Ectodermal cell (in vitro differentiated cells): ENCODE data around the gene ASTL.
"Not testable (repeated sequence)": the region's sequence is repeated elsewhere in the genome, so short reads cannot be mapped to it uniquely, and the experiment has no call there.

Experiments
- H3K27ac ChIP-seq: 2 replicates; pipeline ENCODE4 v1.7.0; 2013; ENCODE audit warnings: mild to moderate bottlenecking, low read depth, low read length; ENCODE audit not compliant: insufficient read depth, poor library complexity, severe bottlenecking
- H3K27me3 ChIP-seq: 2 replicates; pipeline ENCODE4 v1.7.0; 2013; ENCODE audit warnings: mild to moderate bottlenecking, low read length; ENCODE audit not compliant: insufficient read depth, control insufficient read depth, poor library complexity, severe bottlenecking
- H3K36me3 ChIP-seq: one replicate; pipeline ENCODE4 v1.7.0; 2013; ENCODE audit warnings: low read length; ENCODE audit not compliant: control insufficient read depth, insufficient read depth
- H3K4me1 ChIP-seq: one replicate; pipeline ENCODE4 v1.7.0; 2013; ENCODE audit warnings: low read length; ENCODE audit not compliant: control insufficient read depth, insufficient read depth
- H3K4me3 ChIP-seq: 2 replicates; pipeline ENCODE4 v1.7.0; 2013; ENCODE audit warnings: low read depth, low read length, control low read depth; ENCODE audit not compliant: insufficient read depth
- H3K9me3 ChIP-seq: 2 replicates; pipeline ENCODE4 v1.7.0; 2013; ENCODE audit warnings: mild to moderate bottlenecking, low read length, moderate library complexity; ENCODE audit not compliant: control insufficient read depth
- WGBS, 2 experiments: methylation state at CpG; one replicate each; pipeline ENCODE4 v1.1.7; 2013; ENCODE audit warnings: missing lambda C conversion rate in 2 of 2; 5-methylcytosine and 5-hydroxymethylcytosine counted together

Gene ASTL

DNA sequence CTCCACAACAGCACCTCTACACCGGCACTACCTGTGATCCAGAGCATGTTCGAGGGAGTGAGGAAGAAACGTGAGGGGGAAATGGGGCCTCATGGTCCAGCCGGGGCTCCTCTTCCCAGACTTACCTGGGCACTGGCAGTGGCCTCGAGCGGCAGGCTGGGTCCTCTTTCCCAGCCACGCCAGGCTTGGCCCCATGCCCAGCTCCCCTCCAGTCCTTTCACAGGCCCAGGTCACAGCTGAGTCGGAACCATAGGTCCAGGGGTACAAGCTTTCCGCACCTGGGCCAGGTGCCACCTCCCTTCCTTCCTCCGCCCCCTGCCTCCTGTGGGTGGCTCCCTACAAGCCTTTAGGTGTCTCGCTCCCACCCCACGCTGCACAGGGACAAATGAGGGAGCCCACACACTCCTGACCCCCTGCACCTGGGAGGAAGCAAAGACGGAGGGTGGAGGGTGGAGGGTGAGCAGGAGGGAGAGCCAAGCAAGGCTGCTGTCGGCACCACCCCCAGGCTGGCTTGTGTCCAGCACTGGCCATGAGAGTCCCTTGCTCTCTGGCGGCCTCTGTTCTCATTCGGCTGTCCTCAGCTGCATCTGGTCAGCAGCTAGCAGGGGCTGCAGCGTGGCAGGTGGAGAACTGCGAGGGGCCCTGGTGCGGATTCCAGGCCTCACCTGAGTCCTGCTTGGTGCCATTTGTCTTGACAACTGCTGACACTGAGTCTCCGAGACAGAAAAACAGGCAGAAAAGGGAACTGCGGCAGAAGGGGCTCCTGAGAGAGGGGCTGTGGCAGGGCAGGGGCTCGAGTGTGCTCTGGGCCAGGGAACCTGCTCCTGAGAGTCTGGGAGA is 48.7 kb downstream of the ASTL start:
- 87 to 88% methylated on average over 22 of the region's 22 CpGs for WGBS, 2 experiments
- Histone ChIP-seq H3K36me3 (no peaks in the 10 kb centered on the region), H3K4me1 (no peaks in the 10 kb centered on the region), H3K27ac (no peak overlapping the region), H3K9me3 (no peaks in the 10 kb centered on the region), H3K4me3 (no peak overlapping the region), H3K27me3 (no peaks in the 10 kb centered on the region)

DNA sequence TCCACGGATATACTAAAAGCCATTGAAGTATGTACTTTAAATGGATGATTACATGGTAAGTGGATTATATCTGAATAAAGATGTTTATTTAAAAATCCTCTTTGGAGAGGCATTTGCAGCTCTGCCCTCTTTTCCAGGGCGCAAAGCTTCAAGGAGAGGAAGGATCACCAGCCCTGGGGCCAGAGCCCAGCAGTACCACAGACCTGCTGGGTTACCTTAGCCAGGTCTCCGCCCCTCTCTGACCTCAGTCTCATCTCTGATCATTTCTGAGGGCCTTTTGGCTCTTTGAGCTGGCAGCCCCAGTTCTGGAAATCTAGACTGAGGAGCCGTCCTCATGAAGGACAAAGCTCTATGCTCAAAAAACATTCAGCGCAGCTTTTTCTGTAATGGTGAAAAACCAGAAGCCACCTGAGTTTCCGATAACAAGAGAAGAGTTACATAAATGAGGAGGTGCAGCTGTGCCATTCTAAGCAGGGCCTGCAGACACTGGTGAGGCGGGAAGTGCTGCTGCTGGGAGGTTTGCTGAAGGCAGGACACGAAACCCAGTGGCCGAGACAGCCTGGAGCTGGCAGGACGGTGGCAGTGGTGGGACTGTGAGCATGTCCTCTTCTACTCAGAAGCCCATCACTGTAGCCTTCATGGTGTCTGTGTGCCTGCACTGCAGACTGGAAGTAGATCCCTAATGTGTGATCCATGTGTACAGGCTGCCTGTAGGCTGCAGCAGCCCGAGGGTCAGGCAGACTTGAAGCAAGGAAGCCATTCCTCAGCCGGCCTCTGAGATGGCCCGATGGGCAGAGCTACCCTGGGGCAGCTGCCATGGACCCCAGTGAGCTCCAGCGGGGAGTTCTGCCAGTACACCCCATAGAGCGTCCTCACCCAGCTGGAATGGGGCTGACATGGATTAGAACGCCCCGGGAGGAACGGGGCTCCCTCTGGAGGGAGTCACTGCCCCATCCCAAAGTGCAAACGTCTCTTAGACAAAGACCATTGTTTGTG is 49.7 kb downstream of the ASTL start:
- 87 to 89% methylated on average over 19 of the region's 19 CpGs for WGBS, 2 experiments
- Histone ChIP-seq H3K4me1 (no peaks in the 10 kb centered on the region), H3K27me3 (no peaks in the 10 kb centered on the region), H3K36me3 (no peaks in the 10 kb centered on the region), H3K27ac (no peak overlapping the region), H3K4me3 (no peak overlapping the region), H3K9me3 (no peaks in the 10 kb centered on the region)

DNA sequence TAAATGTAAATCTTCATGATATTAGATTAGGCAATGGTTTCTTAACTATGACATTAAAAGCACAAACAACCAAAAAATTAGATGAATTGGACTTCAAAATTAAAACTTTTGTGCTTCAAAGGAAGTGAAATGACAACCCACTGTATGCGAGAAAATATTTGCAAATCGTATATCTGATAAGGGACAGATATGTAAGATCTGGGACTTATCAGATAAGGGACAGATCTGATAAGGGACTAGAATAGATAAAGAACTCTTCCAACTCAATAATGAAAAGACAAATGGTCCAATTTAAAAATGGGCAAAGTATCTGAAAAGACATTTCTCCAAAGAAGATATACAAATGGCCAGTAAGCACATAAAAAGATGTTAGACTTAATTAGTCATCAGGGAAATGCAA is 51.2 kb downstream of the ASTL start:
- H3K9me3 ChIP-seq: no peaks in the 10 kb centered on the region
- no peaks in the 10 kb centered on the region for H3K36me3 ChIP-seq
- H3K4me3 ChIP-seq: no peak overlapping the region
- no peaks in the 10 kb centered on the region for H3K27me3 ChIP-seq
- H3K27ac ChIP-seq: no peak overlapping the region
- 91 to 93% methylated on average over 2 of the region's 2 CpGs for WGBS, 2 experiments
- no peaks in the 10 kb centered on the region for H3K4me1 ChIP-seq

DNA sequence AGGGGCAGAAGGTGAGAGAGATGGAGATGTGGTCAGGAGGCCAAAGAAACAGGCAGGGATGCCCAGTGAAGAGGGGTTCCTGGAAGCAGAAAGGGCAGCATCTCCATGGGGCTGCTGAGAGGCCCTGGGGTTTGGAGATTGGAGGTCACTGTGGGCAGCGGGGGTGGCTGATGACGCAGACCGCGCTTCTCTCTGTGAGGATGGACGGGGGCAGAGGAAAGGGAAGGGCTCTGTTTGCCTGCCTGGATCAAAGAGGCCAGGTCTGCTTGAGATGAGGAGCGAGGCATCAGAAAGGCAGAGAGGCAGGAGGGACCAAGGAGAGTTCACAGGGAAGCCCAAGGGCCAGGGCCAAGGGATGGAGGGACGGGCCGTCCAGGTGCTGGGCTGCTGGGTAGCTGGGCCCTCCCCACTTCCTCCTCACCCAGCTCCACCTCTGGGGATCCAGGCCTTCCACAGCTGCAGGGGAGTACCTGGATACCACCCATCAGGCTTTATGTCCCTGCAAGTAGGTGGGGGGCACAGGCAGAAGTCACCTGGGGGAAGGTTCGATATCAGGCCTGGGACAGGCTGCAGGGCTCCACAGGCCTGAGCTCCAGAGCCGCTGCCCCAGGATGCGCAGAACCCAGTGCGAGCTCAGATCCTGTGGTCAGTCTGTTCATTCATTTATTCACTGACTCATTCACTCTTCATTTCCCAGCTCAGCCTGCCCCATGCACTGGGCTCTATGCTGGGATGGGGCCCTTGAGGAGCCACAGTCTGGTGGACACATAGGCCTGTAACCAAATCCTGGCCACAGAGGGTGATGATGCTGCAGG is 52.6 kb downstream of the ASTL start:
- no peaks in the 10 kb centered on the region for H3K9me3 ChIP-seq
- H3K36me3 ChIP-seq: no peaks in the 10 kb centered on the region
- H3K4me3 ChIP-seq: no peak overlapping the region
- 93 to 94% methylated on average over 12 of the region's 12 CpGs for WGBS, 2 experiments
- no peaks in the 10 kb centered on the region for H3K4me1 ChIP-seq
- no peak overlapping the region for H3K27ac ChIP-seq
- no peaks in the 10 kb centered on the region for H3K27me3 ChIP-seq

DNA sequence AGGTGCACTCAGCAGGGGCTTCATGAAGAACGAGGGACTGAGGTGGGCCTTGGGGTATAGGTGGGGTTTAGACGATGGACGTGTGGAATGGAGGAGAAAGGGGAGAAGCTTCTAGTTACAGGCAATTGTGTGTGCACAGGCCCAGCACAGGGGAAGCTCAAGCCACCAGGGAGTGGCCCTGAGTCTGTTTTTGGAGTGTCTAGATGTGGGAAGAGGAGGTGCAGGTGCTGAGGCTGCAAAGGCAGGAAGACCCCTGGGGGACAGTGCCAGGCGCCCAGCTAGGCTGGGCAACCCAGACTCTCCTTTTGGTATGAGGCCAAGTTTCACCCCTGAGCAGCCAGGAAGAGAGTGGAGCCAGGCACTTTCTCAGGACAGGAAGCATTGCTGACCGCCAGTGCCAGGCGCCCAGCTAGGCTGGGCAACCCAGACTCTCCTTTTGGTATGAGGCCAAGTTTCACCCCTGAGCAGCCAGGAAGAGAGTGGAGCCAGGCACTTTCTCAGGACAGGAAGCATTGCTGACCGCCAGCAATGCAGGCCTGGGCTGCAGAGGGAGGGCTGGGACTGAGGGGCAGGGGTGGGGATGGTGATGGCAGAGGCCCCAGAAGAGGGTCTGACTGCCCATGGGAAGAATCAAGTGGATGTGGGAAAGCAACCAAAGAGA is 53.3 kb downstream of the ASTL start:
- not testable (repeated sequence) for H3K9me3 ChIP-seq, H3K36me3 ChIP-seq
- 92 to 94% methylated on average over 5 of the region's 7 CpGs for WGBS, 2 experiments

DNA sequence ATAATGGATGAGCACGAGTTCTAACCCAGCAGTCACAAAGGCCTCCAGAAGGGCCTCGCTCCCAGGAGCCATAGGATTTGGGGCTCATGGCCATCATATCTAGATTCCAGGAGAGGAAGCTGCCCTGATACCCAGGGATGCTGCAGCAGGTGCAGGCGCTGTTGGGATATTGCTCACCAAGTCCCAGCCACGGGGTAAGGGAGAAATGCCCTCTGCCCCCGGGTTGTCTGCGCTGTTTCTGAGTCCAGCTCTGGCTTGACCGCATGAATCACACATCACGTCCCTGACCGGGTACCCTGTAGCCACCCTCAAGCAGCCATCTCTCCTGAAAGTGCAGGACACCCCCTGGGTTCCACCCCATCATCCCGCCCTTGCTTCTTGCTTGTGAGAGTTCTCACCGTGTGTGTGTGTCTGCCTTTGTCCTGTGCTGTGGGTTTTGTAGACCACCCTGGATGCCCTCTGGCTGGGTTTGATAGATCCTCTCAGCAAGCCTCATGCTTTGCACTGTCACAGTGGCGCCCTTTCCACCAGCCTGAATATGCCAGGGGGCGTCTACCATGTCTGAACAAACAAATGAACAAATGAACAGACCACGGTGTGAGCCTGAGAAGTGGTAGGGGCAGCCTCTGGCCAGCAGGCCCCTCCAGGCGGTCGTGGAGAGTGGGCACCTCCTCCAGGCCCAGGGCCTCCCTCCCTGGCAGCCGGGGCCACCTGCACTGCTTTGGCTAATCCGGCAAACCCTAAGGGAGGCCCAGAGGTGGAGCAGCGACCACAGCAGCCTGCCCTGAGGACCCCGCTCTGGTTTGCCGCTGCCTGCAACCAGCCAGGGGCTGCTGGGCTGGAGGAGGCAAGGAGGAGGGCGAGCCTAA is 54.1 kb downstream of the ASTL start:
- H3K9me3 ChIP-seq: no peaks in the 10 kb centered on the region
- H3K4me3 ChIP-seq: no peak overlapping the region
- H3K27ac ChIP-seq: no peak overlapping the region
- no peaks in the 10 kb centered on the region for H3K4me1 ChIP-seq
- 92 to 93% methylated on average over 22 of the region's 22 CpGs for WGBS, 2 experiments
- no peaks in the 10 kb centered on the region for H3K27me3 ChIP-seq
- no peaks in the 10 kb centered on the region for H3K36me3 ChIP-seq

More for the DNA sequence above, 53.3 kb downstream of the ASTL start:
- not testable (repeated sequence) for H3K4me1 ChIP-seq, H3K27me3 ChIP-seq, H3K4me3 ChIP-seq, H3K27ac ChIP-seq

DNA sequence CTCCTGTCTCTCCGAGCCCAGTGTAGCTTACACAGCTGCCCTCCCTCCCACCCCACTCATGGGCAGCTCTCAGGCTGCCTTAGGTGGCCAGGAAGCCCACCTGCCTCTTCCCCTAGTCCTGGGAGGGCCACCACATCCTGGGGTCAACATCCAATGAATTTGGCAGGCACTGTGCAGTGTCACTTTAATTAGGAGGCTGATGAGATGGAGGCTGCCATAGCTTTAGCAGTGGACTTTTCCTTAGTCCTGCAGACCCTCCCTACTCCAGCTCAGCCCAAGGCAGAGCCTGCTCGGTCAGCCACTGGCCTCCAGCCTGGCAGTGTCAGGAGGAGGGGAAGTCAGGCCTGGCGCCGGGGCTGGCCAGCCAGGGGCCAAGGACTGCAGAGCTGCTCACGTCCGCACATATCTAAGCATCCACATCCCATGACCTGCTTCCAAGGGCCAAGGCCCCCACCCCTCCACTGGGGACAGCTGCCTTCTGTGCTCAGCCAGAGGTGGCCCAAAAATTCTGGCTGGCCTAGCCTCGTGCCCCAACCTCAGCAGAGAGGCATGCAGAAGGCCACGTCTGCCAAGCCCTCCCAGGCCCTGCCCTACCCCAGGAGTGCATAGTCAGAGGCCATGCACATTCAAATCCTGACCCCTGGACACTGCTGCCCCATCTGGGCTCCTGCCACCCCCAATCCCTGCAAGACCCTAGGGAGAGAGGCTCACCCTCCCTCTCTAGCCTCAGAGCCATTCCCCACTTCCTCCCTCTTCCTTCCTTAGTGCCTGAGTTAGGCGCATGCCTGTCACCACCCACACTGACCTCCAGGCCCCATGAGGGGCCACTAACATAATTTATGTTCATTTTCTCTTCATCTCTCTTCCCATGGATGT is 55.0 kb downstream of the ASTL start:
- Histone ChIP-seq H3K9me3 (no peaks in the 10 kb centered on the region), H3K27me3 (no peaks in the 10 kb centered on the region), H3K4me1 (no peaks in the 10 kb centered on the region), H3K4me3 (no peak overlapping the region), H3K27ac (no peak overlapping the region), H3K36me3 (no peaks in the 10 kb centered on the region)
- WGBS, 2 experiments: 92 to 93% methylated on average over 9 of the region's 9 CpGs

DNA sequence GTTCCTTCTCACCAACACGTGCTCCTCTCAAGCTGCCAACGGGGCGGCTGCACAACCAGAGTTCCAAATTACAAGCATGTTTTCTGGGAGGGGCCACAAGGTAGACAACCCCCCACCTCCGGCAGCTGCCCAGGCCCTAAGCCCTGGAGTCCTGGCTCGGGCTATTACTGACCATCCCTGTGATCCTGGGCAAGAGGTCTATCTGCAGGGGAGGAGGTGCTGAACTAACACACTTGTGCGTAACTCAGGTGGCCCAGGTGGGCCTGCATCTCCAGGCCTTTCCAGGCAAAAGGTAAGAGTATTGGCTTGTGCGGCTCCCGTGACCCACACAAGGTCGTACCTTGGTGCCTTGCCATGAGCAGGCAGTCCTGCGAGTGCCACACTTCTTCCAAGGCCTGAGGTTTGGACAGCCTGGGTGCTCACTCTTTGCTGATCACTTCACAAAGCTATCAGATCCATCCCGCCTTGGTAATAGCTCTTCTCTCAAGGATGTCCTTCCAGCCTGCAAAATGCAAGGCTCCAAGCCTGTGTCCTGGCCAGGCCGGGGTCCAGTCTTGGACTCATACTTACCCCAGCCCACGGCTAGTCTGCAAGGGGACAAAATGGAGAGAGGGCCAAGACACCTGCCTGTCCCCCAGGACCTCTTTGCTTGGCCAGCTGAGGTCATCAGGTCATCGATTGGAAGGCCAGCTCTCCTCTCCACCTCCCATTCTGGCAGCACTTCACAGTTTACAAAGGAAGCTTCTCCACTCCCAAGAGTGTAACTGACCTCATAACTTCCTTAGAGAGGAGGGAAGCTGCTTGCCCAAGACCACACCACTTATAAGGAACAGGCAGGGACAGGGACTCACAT is 55.9 kb downstream of the ASTL start:
- Histone ChIP-seq H3K27me3 (no peaks in the 10 kb centered on the region), H3K36me3 (no peaks in the 10 kb centered on the region), H3K9me3 (no peaks in the 10 kb centered on the region), H3K4me3 (no peak overlapping the region), H3K4me1 (no peaks in the 10 kb centered on the region), H3K27ac (no peak overlapping the region)
- 93 to 95% methylated on average over 14 of the region's 14 CpGs for WGBS, 2 experiments
